ENCODE measurements around the gene CNFN.

The CNFN gene

GRCh38 chr19:42389899-42390298 lies at the start of gene CNFN:
CNFN (minus strand) TSS chr19:42390297; CDS start chr19:42389037, 1,260 bp downstream.
- Histone ChIP-seq H3K4me2 (ENCODE audit: low read length) (no peak within 1 kb of the TSS), H4K20me1 (ENCODE audit: insufficient read depth, low read length) (no peaks in the 10 kb centered on the region), H3K9me3 (ENCODE audit: insufficient read depth, low read length) (no peaks in the 10 kb centered on the region), H3K4me1 (ENCODE audit: low read length) (peaks cover 3% of the 10 kb centered on the region; the same call in 1 of the 2 replicates), H3K9ac (ENCODE audit: low read length) (no peak within 1 kb of the TSS), H3K27me3 (ENCODE audit: low read depth, low read length) (peaks cover 28% of the 10 kb centered on the region), H3K27ac (ENCODE audit: low read length) (no peak within 1 kb of the TSS), H3K4me3 (ENCODE audit: low read length) (no peak within 1 kb of the TSS), H2AFZ (ENCODE audit: low read depth, low read length) (no peak within 1 kb of the TSS), H3K79me2 (ENCODE audit: low read length) (no peaks in the 10 kb centered on the region), H3K36me3 (replicated peaks; ENCODE audit: low read depth, low read length) (no peaks in the 10 kb centered on the region)
- no peak for TF ChIP-seq CTCF (IDR thresholded peaks at IDR 0.05; ENCODE audit: low read depth, low read length)
- TF ChIP-seq EZH2phosphoT487 (IDR thresholded peaks at IDR 0.05; ENCODE audit: low read depth), result no peak

- Histone ChIP-seq H4K20me1 (ENCODE audit: insufficient read depth, low read length) (no peaks in the 10 kb centered on the region), H3K9me3 (ENCODE audit: insufficient read depth, low read length) (no peaks in the 10 kb centered on the region), H2AFZ (ENCODE audit: low read depth, low read length) (no peak overlapping the region), H3K27me3 (ENCODE audit: low read depth, low read length) (peaks cover 4% of the 10 kb centered on the region), H3K36me3 (replicated peaks; ENCODE audit: low read depth, low read length) (no peaks in the 10 kb centered on the region), H3K4me1 (ENCODE audit: low read length) (peaks cover 6% of the 10 kb centered on the region), H3K4me2 (ENCODE audit: low read length) (no peak overlapping the region), H3K79me2 (ENCODE audit: low read length) (no peaks in the 10 kb centered on the region), H3K27ac (ENCODE audit: low read length) (no peak overlapping the region), H3K9ac (ENCODE audit: low read length) (no peak overlapping the region), H3K4me3 (ENCODE audit: low read length) (no peak overlapping the region)
- TF ChIP-seq EZH2phosphoT487 (IDR thresholded peaks at IDR 0.05; ENCODE audit: low read depth) (no peak), CTCF (IDR thresholded peaks at IDR 0.05; ENCODE audit: low read depth, low read length) (no peak)
These were observed 45.9 kb upstream of the CNFN start for GRCh38 chr19:42436006-42436405.

DNA sequence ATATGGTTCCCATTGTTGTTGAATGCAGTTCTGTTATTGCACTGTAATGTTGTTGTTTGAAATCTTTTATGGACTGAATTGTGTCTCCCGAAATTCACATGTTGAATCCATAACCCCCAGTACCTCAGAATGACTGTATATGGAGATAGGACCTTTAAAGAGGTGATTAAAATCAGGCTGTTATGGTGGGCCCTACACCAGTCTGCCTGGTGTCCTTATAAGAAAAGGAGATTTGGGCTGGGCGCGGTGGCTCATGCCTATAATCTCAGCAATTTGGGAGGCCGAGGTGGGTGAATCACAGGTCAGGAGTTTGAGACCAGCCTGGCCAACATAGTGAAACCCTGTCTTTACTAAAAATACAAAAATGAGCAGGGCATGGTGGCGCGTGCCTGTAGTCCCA lies 45.2 kb upstream of the CNFN start:
- Histone ChIP-seq H3K9me3 (ENCODE audit: insufficient read depth, low read length) (no peaks in the 10 kb centered on the region), H4K20me1 (ENCODE audit: insufficient read depth, low read length) (no peaks in the 10 kb centered on the region), H3K36me3 (replicated peaks; ENCODE audit: low read depth, low read length) (no peaks in the 10 kb centered on the region), H3K4me2 (ENCODE audit: low read length) (no peak overlapping the region), H3K27me3 (ENCODE audit: low read depth, low read length) (no peaks in the 10 kb centered on the region; the same call in none of the 2 replicates), H3K9ac (ENCODE audit: low read length) (no peak overlapping the region), H2AFZ (ENCODE audit: low read depth, low read length) (no peak overlapping the region), H3K4me3 (ENCODE audit: low read length) (no peak overlapping the region), H3K79me2 (ENCODE audit: low read length) (no peaks in the 10 kb centered on the region), H3K4me1 (ENCODE audit: low read length) (peaks cover 6% of the 10 kb centered on the region), H3K27ac (ENCODE audit: low read length) (no peak overlapping the region)
- TF ChIP-seq EZH2phosphoT487 (IDR thresholded peaks at IDR 0.05; ENCODE audit: low read depth) (no peak), CTCF (IDR thresholded peaks at IDR 0.05; ENCODE audit: low read depth, low read length) (no peak)

GRCh38 chr19:42433503-42434260 lies 43.6 kb upstream of the CNFN start:
- H3K36me3 ChIP-seq (replicated peaks; ENCODE audit: low read depth, low read length), result no peaks in the 10 kb centered on the region
- no peaks in the 10 kb centered on the region for H3K9me3 ChIP-seq (ENCODE audit: insufficient read depth, low read length)
- H3K4me2 ChIP-seq (ENCODE audit: low read length), result peak overlapping the region; percentile 53
- H3K9ac ChIP-seq (ENCODE audit: low read length), result no peak overlapping the region
- H3K79me2 ChIP-seq (ENCODE audit: low read length), result no peaks in the 10 kb centered on the region
- H3K27ac ChIP-seq (ENCODE audit: low read length), result no peak overlapping the region
- no peaks in the 10 kb centered on the region; the same call in none of the 2 replicates for H3K27me3 ChIP-seq (ENCODE audit: low read depth, low read length)
- no peak for TF ChIP-seq EZH2phosphoT487 (IDR thresholded peaks at IDR 0.05; ENCODE audit: low read depth)
- TF ChIP-seq CTCF (IDR thresholded peaks at IDR 0.05; ENCODE audit: low read depth, low read length), result peak; percentile 91
- H3K4me1 ChIP-seq (ENCODE audit: low read length), result peaks cover 6% of the 10 kb centered on the region
- H3K4me3 ChIP-seq (ENCODE audit: low read length), result peak overlapping the region; percentile 16
- peak overlapping the region; percentile 81 for H2AFZ ChIP-seq (ENCODE audit: low read depth, low read length)
- H4K20me1 ChIP-seq (ENCODE audit: insufficient read depth, low read length), result no peaks in the 10 kb centered on the region

Data from OCI-LY3 (cell line).